HFF-Myc (cell line): ENCODE measurements around the gene TMEM184A.

Experiments used
- DNase-seq: peaks from one replicate; pipeline ENCODE4 v3.0.0-alpha.2; 2011; ENCODE audit warnings: low read depth; ENCODE audit errors: extremely low read depth
- H3K4me3 ChIP-seq: replicated peaks from 2 replicates; pipeline ENCODE4 v1.5.1; 2011; ENCODE audit warnings: low read depth, mild to moderate bottlenecking, control low read depth, low read length
- CTCF ChIP-seq: IDR thresholded peaks from 2 replicates; pipeline ENCODE4 v1.5.1; 2012; ENCODE audit warnings: mild to moderate bottlenecking, low read depth, low read length, control low read depth; ENCODE audit errors: missing control alignments

The TMEM184A gene

GRCh38 chr7:1557771-1558170, 1.8 kb upstream of the TMEM184A start:
- H3K4me3 ChIP-seq: no peak overlapping the region
- no peak for DNase-seq
- no peak for TF ChIP-seq CTCF

- DNase-seq: no peak
- TF ChIP-seq CTCF: no peak
- H3K4me3 ChIP-seq: no peak overlapping the region
Measured at GRCh38 chr7:1557006-1557405, 1.0 kb upstream of the TMEM184A start.

- no peak for DNase-seq
- TF ChIP-seq CTCF: no peak
- no peak overlapping the region; the same call in 1 of the 2 replicates for H3K4me3 ChIP-seq
Measured at GRCh38 chr7:1555046-1555812, 776 bp downstream of the TMEM184A start.

- no peak overlapping the region for H3K4me3 ChIP-seq
- DNase-seq: no peak
- no peak for TF ChIP-seq CTCF
Measured at GRCh38 chr7:1554333-1555045, 1.5 kb downstream of the TMEM184A start.

- no peak overlapping the region for H3K4me3 ChIP-seq
- DNase-seq: no peak
- TF ChIP-seq CTCF: no peak
Measured at GRCh38 chr7:1553512-1554210, 2.3 kb downstream of the TMEM184A start.

- H3K4me3 ChIP-seq: no peak overlapping the region
- DNase-seq: no peak
- no peak for TF ChIP-seq CTCF
Measured at GRCh38 chr7:1552200-1552599, 3.8 kb downstream of the TMEM184A start.
